Esophagus (tissue), 2 donors: ENCODE data around the gene TEAD4. TPM values are rescaled to one million over a fixed set of nuclear protein-coding genes. Genes with fewer than 3 reads are reported as not detected.

Experiments used
- H3K27ac ChIP-seq, 2 donors: one replicate each; pipeline ENCODE4 v1.5.1; 2013; ENCODE audit warnings: low read depth in 2 of 2, mild to moderate bottlenecking in 2 of 2, inconsistent platforms in 1 of 2, low read length in 1 of 2, moderate library complexity in 1 of 2
- H3K27me3 ChIP-seq, 2 donors: one replicate each; pipeline ENCODE4 v1.6.1; 2013; ENCODE audit warnings: low read length in 2 of 2, control low read depth in 1 of 2, mild to moderate bottlenecking in 1 of 2; ENCODE audit not compliant: insufficient read depth in 2 of 2, control insufficient read depth in 1 of 2
- H3K36me3 ChIP-seq, 2 donors: one replicate each; pipeline ENCODE4 v1.6.1; 2013; ENCODE audit warnings: low read length in 1 of 2; ENCODE audit not compliant: control insufficient read depth in 2 of 2, insufficient read depth in 2 of 2
- H3K4me1 ChIP-seq, 2 donors: one replicate each; pipeline ENCODE4 v1.6.1; 2013; ENCODE audit warnings: low read length in 1 of 2; ENCODE audit not compliant: control insufficient read depth in 2 of 2, insufficient read depth in 2 of 2
- H3K4me3 ChIP-seq, 2 donors: one replicate each; pipeline ENCODE4 v1.5.1; 2013; ENCODE audit warnings: low read length in 2 of 2, mild to moderate bottlenecking in 2 of 2, low read depth in 1 of 2, moderate library complexity in 1 of 2
- H3K9me3 ChIP-seq, 2 donors: one replicate each; pipeline ENCODE4 v1.6.1; 2013; ENCODE audit warnings: mild to moderate bottlenecking in 2 of 2, low read depth in 1 of 2, low read length in 1 of 2, moderate library complexity in 1 of 2; ENCODE audit not compliant: control insufficient read depth in 2 of 2, insufficient read depth in 1 of 2
- WGBS, 2 donors: extraction: QIAGEN DNeasy Blood & Tissue Kit; methylation state at CpG; one replicate each; pipeline ENCODE4 v1.1.7; 2013; 5-methylcytosine and 5-hydroxymethylcytosine counted together
- polyA plus RNA-seq, 2 donors: library from polyadenylated mRNA; stranded (reverse); fragments of 200-250 nt; gene quantifications; one replicate each; pipeline ENCODE4 v1.2.3, GENCODE V29; 2013
- donor health status: healthy with polysubstance abuse.
- donor health status: Bipolar disorder and iron deficiency.

Gene TEAD4
- polyA plus RNA-seq: 1 to 10 TPM; 4.2 to 8.5 TPM

GRCh38 chr12:2959192-2959504, at the start of gene TEAD4:
Gene TEAD4, plus strand, starts transcription at chr12:2959397.
- H3K4me1 ChIP-seq: peaks cover 3 to 21% of the 10 kb centered on the region in 2 donors
- H3K4me3 ChIP-seq: peak within 1 kb of the TSS; percentile 72
- H3K27ac ChIP-seq: peak within 1 kb of the TSS; percentile 75 to 80
- H3K36me3 ChIP-seq: no peaks in the 10 kb centered on the region
- 0 to 1% methylated on average over 5 to 50 of the region's 50 CpGs for WGBS, 2 donors
- no peaks in the 10 kb centered on the region for H3K9me3 ChIP-seq
- H3K27me3 ChIP-seq: no peaks in the 10 kb centered on the region

GRCh38 chr12:2912216-2912575, 47.0 kb upstream of the TEAD4 start:
- H3K9me3 ChIP-seq: no peaks in the 10 kb centered on the region
- no peaks in the 10 kb centered on the region for H3K27me3 ChIP-seq
- H3K27ac ChIP-seq: peak overlapping the region in 1 of 2 donors; percentile 53
- WGBS, 2 donors: 94 to 96% methylated on average over 3 of the region's 3 CpGs
- H3K4me3 ChIP-seq: no peak overlapping the region
- H3K4me1 ChIP-seq: no peaks in the 10 kb centered on the region
- peaks cover 0 to 8% of the 10 kb centered on the region in 2 donors for H3K36me3 ChIP-seq

GRCh38 chr12:2919249-2919648, 39.9 kb upstream of the TEAD4 start:
- Histone ChIP-seq H3K4me1 (no peaks in the 10 kb centered on the region), H3K27ac (no peak overlapping the region), H3K36me3 (peaks cover 4 to 7% of the 10 kb centered on the region in 2 donors), H3K27me3 (no peaks in the 10 kb centered on the region), H3K4me3 (no peak overlapping the region), H3K9me3 (no peaks in the 10 kb centered on the region)
- WGBS, 2 donors: 84% methylated on average over 2 of the region's 2 CpGs

- WGBS, 2 donors: 93 to 95% methylated on average over 2 of the region's 2 CpGs
- H3K27ac ChIP-seq: no peak overlapping the region
- no peak overlapping the region for H3K4me3 ChIP-seq
- no peaks in the 10 kb centered on the region for H3K27me3 ChIP-seq
- H3K36me3 ChIP-seq: peaks cover 4 to 15% of the 10 kb centered on the region in 2 donors
- no peaks in the 10 kb centered on the region for H3K9me3 ChIP-seq
- peaks cover 0 to 3% of the 10 kb centered on the region in 2 donors for H3K4me1 ChIP-seq
Measured at GRCh38 chr12:2922329-2922728, 36.9 kb upstream of the TEAD4 start.

GRCh38 chr12:2923057-2923456, 36.1 kb upstream of the TEAD4 start:
- Histone ChIP-seq H3K27me3 (no peaks in the 10 kb centered on the region), H3K36me3 (peaks cover 4 to 15% of the 10 kb centered on the region in 2 donors), H3K9me3 (no peaks in the 10 kb centered on the region), H3K27ac (no peak overlapping the region), H3K4me3 (no peak overlapping the region), H3K4me1 (peaks cover 0 to 3% of the 10 kb centered on the region in 2 donors)
- 95 to 98% methylated on average over 9 of the region's 9 CpGs for WGBS, 2 donors

GRCh38 chr12:2924019-2924418, 35.2 kb upstream of the TEAD4 start:
- Histone ChIP-seq H3K36me3 (peaks cover 4 to 15% of the 10 kb centered on the region in 2 donors), H3K27ac (no peak overlapping the region), H3K4me3 (no peak overlapping the region), H3K9me3 (no peaks in the 10 kb centered on the region), H3K4me1 (peaks cover 0 to 3% of the 10 kb centered on the region in 2 donors), H3K27me3 (no peaks in the 10 kb centered on the region)
- WGBS, 2 donors: 82 to 87% methylated on average over 3 of the region's 3 CpGs

GRCh38 chr12:2925322-2925995, 33.7 kb upstream of the TEAD4 start:
- no peak overlapping the region for H3K4me3 ChIP-seq
- H3K27me3 ChIP-seq: no peaks in the 10 kb centered on the region
- peaks cover 4 to 15% of the 10 kb centered on the region in 2 donors for H3K36me3 ChIP-seq
- H3K27ac ChIP-seq: peak overlapping the region; percentile 53 to 62
- WGBS, 2 donors: 54 to 69% methylated on average over 6 of the region's 6 CpGs
- H3K4me1 ChIP-seq: peaks cover 0 to 3% of the 10 kb centered on the region in 2 donors
- H3K9me3 ChIP-seq: no peaks in the 10 kb centered on the region

- H3K27me3 ChIP-seq: no peaks in the 10 kb centered on the region
- WGBS, 2 donors: 80% methylated on average over 8 of the region's 8 CpGs
- H3K9me3 ChIP-seq: no peaks in the 10 kb centered on the region
- no peaks in the 10 kb centered on the region for H3K4me1 ChIP-seq
- H3K36me3 ChIP-seq: peaks cover 14 to 20% of the 10 kb centered on the region in 2 donors
- no peak overlapping the region for H3K4me3 ChIP-seq
- H3K27ac ChIP-seq: no peak overlapping the region
Measured at GRCh38 chr12:2930865-2931264, 28.3 kb upstream of the TEAD4 start.

- H3K4me3 ChIP-seq: no peak overlapping the region
- H3K36me3 ChIP-seq: peaks cover 14 to 17% of the 10 kb centered on the region in 2 donors
- H3K27me3 ChIP-seq: no peaks in the 10 kb centered on the region
- no peaks in the 10 kb centered on the region for H3K4me1 ChIP-seq
- no peak overlapping the region for H3K27ac ChIP-seq
- H3K9me3 ChIP-seq: no peaks in the 10 kb centered on the region
- 92 to 96% methylated on average over 6 of the region's 6 CpGs for WGBS, 2 donors
Measured at GRCh38 chr12:2933586-2933985, 25.6 kb upstream of the TEAD4 start.

- no peaks in the 10 kb centered on the region for H3K4me1 ChIP-seq
- H3K4me3 ChIP-seq: no peak overlapping the region
- peaks cover 16 to 20% of the 10 kb centered on the region in 2 donors for H3K36me3 ChIP-seq
- H3K27ac ChIP-seq: no peak overlapping the region
- WGBS, 2 donors: 89 to 94% methylated on average over 6 of the region's 6 CpGs
- no peaks in the 10 kb centered on the region for H3K9me3 ChIP-seq
- H3K27me3 ChIP-seq: no peaks in the 10 kb centered on the region
Measured at GRCh38 chr12:2934371-2934770, 24.8 kb upstream of the TEAD4 start.
